ENCODE data around the gene TLN1. TPM values are rescaled to one million over a fixed set of nuclear protein-coding genes. Genes with fewer than 3 reads are reported as not detected.

Gene TLN1
- polyA plus RNA-seq, 3 donors = 46.6 to 251 (median 93.0) TPM

GRCh38 chr9:35686222-35687203 lies 45.5 kb downstream of the TLN1 start:
- Histone ChIP-seq H3K4me1 (ENCODE audit: control insufficient read depth in 1 of 2, insufficient read depth in 2 of 2, low read length in 2 of 2) (peaks cover 14 to 19% of the 10 kb centered on the region in 2 donors), H3K27me3 (ENCODE audit: control insufficient read depth in 2 of 2, insufficient read depth in 2 of 2, low read length in 2 of 2) (peaks cover 0 to 15% of the 10 kb centered on the region in 2 donors), H3K79me2 (ENCODE audit: insufficient read depth, low read length) (no peaks in the 10 kb centered on the region), H3K27ac (ENCODE audit: low read depth in 1 of 2, low read length in 2 of 2) (no peak overlapping the region), H3K9me3 (replicated peaks in 1 of 2; ENCODE audit: control insufficient read depth in 1 of 2, insufficient read depth in 1 of 2, low read length in 2 of 2) (no peaks in the 10 kb centered on the region), H3K4me3 (replicated peaks in 1 of 3; ENCODE audit: low read depth in 2 of 3, low read length in 3 of 3) (no peak overlapping the region), H2AFZ (ENCODE audit: insufficient read depth, low read depth, low read length, poor library complexity, severe bottlenecking) (no peak overlapping the region), H3K9ac (ENCODE audit: insufficient read depth, low read length, poor library complexity, severe bottlenecking) (no peak overlapping the region), H3K4me2 (replicated peaks; ENCODE audit: extremely low read depth, low read length, poor library complexity, severe bottlenecking) (no peak overlapping the region), H3K36me3 (replicated peaks in 1 of 2; ENCODE audit: control insufficient read depth in 1 of 2, insufficient read depth in 2 of 2, low read length in 2 of 2) (no peaks in the 10 kb centered on the region), H4K20me1 (ENCODE audit: insufficient read depth, low read length) (no peaks in the 10 kb centered on the region)
- DNase-seq = no peak
- Mint-ChIP-seq H3K4me1 (peaks cover 9% of the 10 kb centered on the region), H3K27ac (no peak overlapping the region), H3K4me3 (no peak overlapping the region), H3K9me3 (peaks cover 0 to 3% (median 0%) of the 10 kb centered on the region in 7 donors), H3K27me3 (ENCODE audit: low read depth in 3 of 3) (peaks cover 4 to 22% (median 6%) of the 10 kb centered on the region in 3 donors), H3K36me3 (no peaks in the 10 kb centered on the region)
- 91% methylated on average over 7 of the region's 11 CpGs for WGBS (ENCODE audit: insufficient coverage)
- intact Hi-C loops (cut with micrococcal nuclease) = no loop called here
- TF ChIP-seq CTCF (IDR thresholded peaks at IDR 0.05) = no peak

- Histone ChIP-seq H3K4me2 (replicated peaks; ENCODE audit: extremely low read depth, low read length, poor library complexity, severe bottlenecking) (no peak overlapping the region), H3K9me3 (replicated peaks in 1 of 2; ENCODE audit: control insufficient read depth in 1 of 2, insufficient read depth in 1 of 2, low read length in 2 of 2) (no peaks in the 10 kb centered on the region), H2AFZ (ENCODE audit: insufficient read depth, low read depth, low read length, poor library complexity, severe bottlenecking) (no peak overlapping the region), H3K4me1 (ENCODE audit: control insufficient read depth in 1 of 2, insufficient read depth in 2 of 2, low read length in 2 of 2) (peaks cover 9 to 12% of the 10 kb centered on the region in 2 donors), H3K9ac (ENCODE audit: insufficient read depth, low read length, poor library complexity, severe bottlenecking) (no peak overlapping the region), H4K20me1 (ENCODE audit: insufficient read depth, low read length) (no peaks in the 10 kb centered on the region), H3K27ac (ENCODE audit: low read depth in 1 of 2, low read length in 2 of 2) (no peak overlapping the region), H3K4me3 (replicated peaks in 1 of 3; ENCODE audit: low read depth in 2 of 3, low read length in 3 of 3) (no peak overlapping the region), H3K79me2 (ENCODE audit: insufficient read depth, low read length) (no peaks in the 10 kb centered on the region), H3K36me3 (replicated peaks in 1 of 2; ENCODE audit: control insufficient read depth in 1 of 2, insufficient read depth in 2 of 2, low read length in 2 of 2) (no peaks in the 10 kb centered on the region), H3K27me3 (ENCODE audit: control insufficient read depth in 2 of 2, insufficient read depth in 2 of 2, low read length in 2 of 2) (peaks cover 0 to 15% of the 10 kb centered on the region in 2 donors)
- 96% methylated on average over 13 of the region's 13 CpGs for WGBS (ENCODE audit: insufficient coverage)
- Mint-ChIP-seq H3K27me3 (ENCODE audit: low read depth in 3 of 3) (peaks cover 6 to 18% (median 8%) of the 10 kb centered on the region in 3 donors), H3K27ac (no peak overlapping the region), H3K36me3 (no peaks in the 10 kb centered on the region), H3K4me1 (peaks cover 5% of the 10 kb centered on the region), H3K9me3 (peaks cover 0 to 3% (median 0%) of the 10 kb centered on the region in 7 donors), H3K4me3 (no peak overlapping the region)
- no peak for DNase-seq
- TF ChIP-seq CTCF (IDR thresholded peaks at IDR 0.05) = no peak
- intact Hi-C loops (cut with micrococcal nuclease) = no loop called here
Observed at GRCh38 chr9:35685506-35685905, 46.5 kb downstream of the TLN1 start.

Measured in CD14-positive monocyte (primary cell).